Pancreas (tissue), 10 donors: Measurements from ENCODE around the gene NEK11. TPM values are rescaled to one million over a fixed set of nuclear protein-coding genes. Genes with fewer than 3 reads are reported as not detected.

ENCODE experiments used
- ATAC-seq, 4 donors: fragments of 200-7000 bp; cut with Tn5 transposase; one replicate each; pipeline versions ENCODE4 v1.8.0 to v1.9.1; 2020; ENCODE audit warnings: mild to moderate bottlenecking in 4 of 4, moderate library complexity in 4 of 4
- DNase-seq, 6 donors: peaks; one replicate each; pipeline ENCODE4 v3.0.0-alpha.2; 2020
- FAIRE-seq: peaks from 2 replicates; lab custom pipeline; 2012; peaks lifted over from hg19 to GRCh38; lab: Jason Lieb, UNC
- H3K27ac ChIP-seq, 4 donors: fragments of 200-600 bp; sonication (generic); 1 replicate in 3 of 4; 2 replicates in 1 of 4; pipeline versions ENCODE4 v1.5.0 to v1.8.0; 2020
- H3K27me3 ChIP-seq, 4 donors: fragments of 200-600 bp; one replicate each; pipeline ENCODE4 v1.8.0; 2021
- H3K36me3 ChIP-seq, 3 donors: fragments of 200-600 bp; sonication (generic) in 1 of 3; one replicate each; pipeline versions ENCODE4 v1.5.0 to v1.8.0; 2020 to 2021
- H3K4me1 ChIP-seq, 3 donors: fragments of 200-600 bp; one replicate each; pipeline ENCODE4 v1.8.0; 2021
- H3K4me3 ChIP-seq, 4 donors: fragments of 200-600 bp; sonication (generic) in 2 of 4; one replicate each; pipeline versions ENCODE4 v1.5.0 to v1.8.0; 2020 to 2021
- H3K9me3 ChIP-seq, 4 donors: fragments of 200-600 bp; one replicate each; pipeline ENCODE4 v1.8.0; 2021
- WGBS, 2 donors: extraction: QIAGEN DNeasy Blood & Tissue Kit; methylation state at CpG; one replicate each; pipeline ENCODE4 v1.1.7; 2013; 5-methylcytosine and 5-hydroxymethylcytosine counted together
- intact Hi-C, 3 donors: fragments of 100-400 bp; cut with DNase I; formaldehyde crosslinking; loops; one replicate each; pipeline versions ENCODE4 v1.11.1 to v1.14.2; 2022
- polyA plus RNA-seq, 2 donors: library from polyadenylated mRNA; stranded (reverse); fragments of 200-250 nt; gene quantifications; one replicate each; pipeline ENCODE4 v1.2.3, GENCODE V29; 2013
- total RNA-seq, 6 donors: library from RNA; stranded (reverse); fragmentation: NEBNext Ultra II Directional in 4 of 6; extraction: Animal tissue kit (Norgen Biotek cat#: 25700) in 4 of 6; gene quantifications; one replicate each; pipeline versions ENCODE4 v1.2.1 to v1.2.4, GENCODE V29; 2021 to 2023
- TF ChIP-seq, protein P1 (sequence below), 4 donors: fragments of 200-600 bp; sonication (generic) in 3 of 4; IDR thresholded peaks; one replicate each; pipeline versions ENCODE4 v1.5.0 to v1.8.0; 2021; ENCODE audit warnings: antibody characterized with exemption in 4 of 4
- donor health status: healthy with polysubstance abuse.
- donor health status: DM: no; HTN: no; CAD: no; lungs with moderate emphysema.
- donor health status: DM: no; HTN: no; CAD: no.
- donor health status: control.
- donor health status: control.
- donor health status: Bipolar disorder and iron deficiency.
- donor health status: DM: yes; HTN: yes; CAD: no.
- donor health status: DM: no; HTN: no; CAD: no.
- donor health status: DM: no; HTN: no; CAD: no.
- donor health status: DM: yes; HTN: yes; CAD: no.

Gene NEK11, protein sequence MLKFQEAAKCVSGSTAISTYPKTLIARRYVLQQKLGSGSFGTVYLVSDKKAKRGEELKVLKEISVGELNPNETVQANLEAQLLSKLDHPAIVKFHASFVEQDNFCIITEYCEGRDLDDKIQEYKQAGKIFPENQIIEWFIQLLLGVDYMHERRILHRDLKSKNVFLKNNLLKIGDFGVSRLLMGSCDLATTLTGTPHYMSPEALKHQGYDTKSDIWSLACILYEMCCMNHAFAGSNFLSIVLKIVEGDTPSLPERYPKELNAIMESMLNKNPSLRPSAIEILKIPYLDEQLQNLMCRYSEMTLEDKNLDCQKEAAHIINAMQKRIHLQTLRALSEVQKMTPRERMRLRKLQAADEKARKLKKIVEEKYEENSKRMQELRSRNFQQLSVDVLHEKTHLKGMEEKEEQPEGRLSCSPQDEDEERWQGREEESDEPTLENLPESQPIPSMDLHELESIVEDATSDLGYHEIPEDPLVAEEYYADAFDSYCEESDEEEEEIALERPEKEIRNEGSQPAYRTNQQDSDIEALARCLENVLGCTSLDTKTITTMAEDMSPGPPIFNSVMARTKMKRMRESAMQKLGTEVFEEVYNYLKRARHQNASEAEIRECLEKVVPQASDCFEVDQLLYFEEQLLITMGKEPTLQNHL
- total RNA-seq, result 1 to 10 TPM; 2.4 to 7.2 (median 3.3) TPM
- polyA plus RNA-seq, result 1 to 10 TPM; 2.1 to 4.8 TPM

DNA sequence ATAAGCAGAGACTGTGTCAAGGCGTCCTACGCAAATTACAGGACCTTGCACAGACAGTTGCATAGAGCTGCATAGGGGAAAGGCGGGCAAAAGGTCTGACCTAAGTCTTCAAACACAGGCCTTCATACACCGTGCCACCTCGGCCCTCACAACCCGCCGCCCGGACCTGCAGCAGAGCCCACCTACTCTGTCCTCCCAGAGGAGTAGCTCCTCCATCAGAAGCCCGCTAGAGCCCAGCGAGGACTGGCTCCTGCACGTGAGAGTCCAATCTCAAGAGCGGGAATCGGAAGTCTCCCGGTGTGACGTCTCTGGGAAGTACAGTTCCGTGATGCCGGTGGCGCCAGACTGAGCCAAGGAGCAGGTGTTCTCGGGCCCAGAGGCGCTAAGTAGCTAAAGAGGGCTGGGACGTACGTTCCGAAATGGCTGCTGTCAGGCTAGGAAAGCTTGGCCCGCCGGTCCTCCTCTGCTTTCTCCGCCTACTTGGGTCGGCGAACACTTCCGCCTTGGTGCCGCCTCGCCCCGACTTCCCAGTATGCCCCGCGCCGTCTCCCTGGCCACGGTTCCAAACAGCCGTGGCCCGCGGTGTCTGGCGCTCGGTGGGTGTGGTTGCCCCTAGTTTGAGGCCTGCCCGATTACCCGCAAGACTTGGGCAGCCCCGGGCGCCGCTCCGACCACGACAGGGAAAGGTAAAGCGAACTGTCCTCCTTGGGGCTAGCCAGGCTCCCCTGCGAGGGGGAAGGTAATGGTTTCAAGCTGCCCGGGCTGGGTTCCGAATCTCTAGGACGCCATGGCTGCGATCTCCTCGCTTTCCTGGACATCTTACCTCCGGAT, at the start of gene NEK11, which contains the start of gene ASTE1:
Gene NEK11, plus strand, starts transcription at position 557 of the 831 bp plus-strand sequence. CDS start 2,832 bp downstream, outside the sequence.
Gene ASTE1, minus strand, starts transcription at position 505 of the 831 bp plus-strand sequence. CDS start 1,519 bp downstream, outside the sequence.
- peak within 1 kb of the TSS; percentile 85 to 94 (median 90) for H3K27ac ChIP-seq
- H3K27me3 ChIP-seq, result no peaks in the 10 kb centered on the region
- WGBS, 2 donors, result 0% methylated on average over 56 of the region's 56 CpGs
- no peak for FAIRE-seq
- H3K4me1 ChIP-seq, result peaks cover 8 to 13% (median 13%) of the 10 kb centered on the region in 3 donors
- TF ChIP-seq, protein P1, sequence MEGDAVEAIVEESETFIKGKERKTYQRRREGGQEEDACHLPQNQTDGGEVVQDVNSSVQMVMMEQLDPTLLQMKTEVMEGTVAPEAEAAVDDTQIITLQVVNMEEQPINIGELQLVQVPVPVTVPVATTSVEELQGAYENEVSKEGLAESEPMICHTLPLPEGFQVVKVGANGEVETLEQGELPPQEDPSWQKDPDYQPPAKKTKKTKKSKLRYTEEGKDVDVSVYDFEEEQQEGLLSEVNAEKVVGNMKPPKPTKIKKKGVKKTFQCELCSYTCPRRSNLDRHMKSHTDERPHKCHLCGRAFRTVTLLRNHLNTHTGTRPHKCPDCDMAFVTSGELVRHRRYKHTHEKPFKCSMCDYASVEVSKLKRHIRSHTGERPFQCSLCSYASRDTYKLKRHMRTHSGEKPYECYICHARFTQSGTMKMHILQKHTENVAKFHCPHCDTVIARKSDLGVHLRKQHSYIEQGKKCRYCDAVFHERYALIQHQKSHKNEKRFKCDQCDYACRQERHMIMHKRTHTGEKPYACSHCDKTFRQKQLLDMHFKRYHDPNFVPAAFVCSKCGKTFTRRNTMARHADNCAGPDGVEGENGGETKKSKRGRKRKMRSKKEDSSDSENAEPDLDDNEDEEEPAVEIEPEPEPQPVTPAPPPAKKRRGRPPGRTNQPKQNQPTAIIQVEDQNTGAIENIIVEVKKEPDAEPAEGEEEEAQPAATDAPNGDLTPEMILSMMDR (IDR thresholded peaks at IDR 0.05), result no peak
- intact Hi-C loops, result no loop called here
- DNase-seq, result peak; percentile 86 to 95 (median 90)
- H3K36me3 ChIP-seq, result no peaks in the 10 kb centered on the region
- H3K9me3 ChIP-seq, result no peaks in the 10 kb centered on the region
- peak; percentile 99 to 100 (median 99) for ATAC-seq
- H3K4me3 ChIP-seq, result peak within 1 kb of the TSS; percentile 52 to 74 (median 61)

DNA sequence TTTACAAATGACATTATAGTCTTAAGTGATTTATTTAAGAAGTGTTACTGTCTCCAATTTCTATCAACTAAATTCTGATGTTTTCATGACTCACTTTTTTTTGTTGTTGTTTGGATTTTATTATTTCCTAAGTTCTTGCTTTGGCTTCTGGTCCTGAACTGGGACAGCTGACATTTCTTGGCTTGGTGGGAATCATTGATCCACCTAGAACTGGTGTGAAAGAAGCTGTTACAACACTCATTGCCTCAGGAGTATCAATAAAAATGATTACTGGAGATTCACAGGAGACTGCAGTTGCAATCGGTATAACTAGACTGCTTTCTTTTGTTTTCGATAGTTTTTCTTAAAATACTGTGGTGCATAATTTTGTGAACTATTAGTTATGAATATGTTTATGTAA, 47.6 kb upstream of the NEK11 start:
- no peaks in the 10 kb centered on the region for H3K27me3 ChIP-seq
- FAIRE-seq, result no peak
- no peaks in the 10 kb centered on the region for H3K4me1 ChIP-seq
- no peak overlapping the region for H3K27ac ChIP-seq
- H3K4me3 ChIP-seq, result no peak overlapping the region
- ATAC-seq, result no peak
- WGBS, 2 donors, result 89% methylated on average over 2 of the region's 2 CpGs
- intact Hi-C loops, result no loop called here
- no peak for DNase-seq
- TF ChIP-seq, protein P1 (IDR thresholded peaks at IDR 0.05), result no peak
- peaks cover 0 to 3% (median 3%) of the 10 kb centered on the region in 3 donors for H3K36me3 ChIP-seq
- H3K9me3 ChIP-seq, result no peaks in the 10 kb centered on the region

DNA sequence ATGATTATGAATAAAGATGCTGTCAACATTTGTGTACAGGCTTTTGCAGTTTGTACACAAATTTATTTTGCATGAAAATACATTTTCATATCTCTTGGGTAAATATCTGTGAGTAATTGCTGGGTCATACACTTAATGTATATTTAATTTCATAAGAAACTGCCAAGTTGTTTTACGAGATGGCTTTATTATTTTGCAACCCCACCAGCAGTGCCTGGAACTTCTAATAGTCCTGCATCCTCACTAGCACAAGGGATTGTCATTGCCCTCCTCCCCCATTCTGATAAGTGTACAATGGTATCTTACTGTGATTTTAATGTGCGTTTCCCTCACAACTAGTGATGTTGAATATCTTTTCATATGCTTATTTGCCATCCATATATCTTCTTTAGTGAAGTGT, 45.2 kb upstream of the NEK11 start:
- DNase-seq, result no peak
- 89 to 93% methylated on average over 2 of the region's 2 CpGs for WGBS, 2 donors
- Histone ChIP-seq H3K9me3 (no peaks in the 10 kb centered on the region), H3K4me1 (no peaks in the 10 kb centered on the region), H3K27me3 (no peaks in the 10 kb centered on the region), H3K27ac (no peak overlapping the region), H3K36me3 (peaks cover 0 to 3% (median 0%) of the 10 kb centered on the region in 3 donors), H3K4me3 (no peak overlapping the region)
- ATAC-seq, result no peak
- TF ChIP-seq, protein P1 (IDR thresholded peaks at IDR 0.05), result no peak
- no peak for FAIRE-seq
- intact Hi-C loops, result no loop called here

DNA sequence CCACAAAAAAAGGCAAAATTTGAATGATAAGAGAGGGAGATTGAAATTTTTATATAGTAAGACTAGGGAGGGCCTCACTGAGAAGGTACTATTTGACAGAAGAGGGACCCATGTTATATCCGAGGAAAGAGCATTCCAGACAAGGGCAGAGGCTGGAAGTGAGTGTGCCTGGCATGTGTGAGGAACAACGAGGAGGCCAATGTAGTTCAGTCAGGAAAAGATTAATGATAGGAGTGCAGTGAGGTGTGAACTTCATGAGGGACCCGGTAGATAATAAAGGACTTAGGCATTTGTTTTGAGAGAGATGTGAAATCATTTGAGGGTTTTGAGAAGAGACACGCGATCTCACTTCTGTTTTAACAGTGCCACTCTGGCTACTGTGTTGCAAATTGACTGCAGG, 36.4 kb upstream of the NEK11 start:
- TF ChIP-seq, protein P1 (IDR thresholded peaks at IDR 0.05), result no peak
- Histone ChIP-seq H3K27ac (no peak overlapping the region), H3K9me3 (no peaks in the 10 kb centered on the region), H3K4me1 (no peaks in the 10 kb centered on the region), H3K4me3 (no peak overlapping the region), H3K36me3 (no peaks in the 10 kb centered on the region), H3K27me3 (no peaks in the 10 kb centered on the region)
- intact Hi-C loops, result no loop called here
- WGBS, 2 donors, result 63 to 78% methylated on average over 5 of the region's 5 CpGs
- no peak for ATAC-seq
- no peak for DNase-seq
- no peak for FAIRE-seq
